Liver (tissue), 9 donors: ENCODE results near the gene PTGIR. TPM values are rescaled to one million over a fixed set of nuclear protein-coding genes. Genes with fewer than 3 reads are reported as not detected.

Source experiments
- DNase-seq: peaks from one replicate; pipeline ENCODE4 v3.0.0-alpha.2; 2017; ENCODE audit warnings: low spot score
- H3K27ac ChIP-seq, 2 donors: one replicate each; pipeline ENCODE4 v1.7.0; 2013; ENCODE audit warnings: inconsistent platforms in 2 of 2, low read length in 2 of 2, control low read depth in 1 of 2, low read depth in 1 of 2, mild to moderate bottlenecking in 1 of 2
- H3K27me3 ChIP-seq, 4 donors: one replicate each; pipeline versions ENCODE4 v1.6.1 to v1.7.0; 2013; ENCODE audit warnings: low read length in 3 of 4, inconsistent platforms in 1 of 4, mild to moderate bottlenecking in 1 of 4, moderate library complexity in 1 of 4; ENCODE audit not compliant: control insufficient read depth in 4 of 4, insufficient read depth in 4 of 4
- H3K36me3 ChIP-seq, 4 donors: one replicate each; pipeline versions ENCODE4 v1.6.1 to v1.7.0; 2013; ENCODE audit warnings: low read length in 3 of 4, mild to moderate bottlenecking in 3 of 4, low read depth in 1 of 4, moderate library complexity in 1 of 4; ENCODE audit not compliant: control insufficient read depth in 4 of 4, insufficient read depth in 3 of 4
- H3K4me1 ChIP-seq, 4 donors: one replicate each; pipeline versions ENCODE4 v1.6.1 to v1.7.0; 2013; ENCODE audit warnings: low read length in 3 of 4, mild to moderate bottlenecking in 3 of 4, moderate library complexity in 1 of 4; ENCODE audit not compliant: control insufficient read depth in 4 of 4, insufficient read depth in 4 of 4
- H3K4me3 ChIP-seq, 3 donors: one replicate each; pipeline versions ENCODE4 v1.6.1 to v1.7.0; 2013; ENCODE audit warnings: low read length in 3 of 3, control low read depth in 1 of 3, low read depth in 1 of 3, mild to moderate bottlenecking in 1 of 3
- H3K9ac ChIP-seq, 2 donors: one replicate each; pipeline ENCODE4 v1.7.0; 2013; ENCODE audit warnings: low read length in 2 of 2, mild to moderate bottlenecking in 2 of 2, moderate library complexity in 2 of 2, control low read depth in 1 of 2, low read depth in 1 of 2
- H3K9me3 ChIP-seq, 4 donors: one replicate each; pipeline versions ENCODE4 v1.6.1 to v1.7.0; 2013; ENCODE audit warnings: low read length in 3 of 4; ENCODE audit not compliant: control insufficient read depth in 4 of 4
- ATF3 ChIP-seq: IDR thresholded peaks from 2 replicates; pipeline ENCODE4 v1.6.1; 2016; ENCODE audit warnings: antibody characterized with exemption
- CTCF ChIP-seq: fragments of 150-350 bp; IDR thresholded peaks from 2 replicates; pipeline ENCODE4 v1.5.1; 2017; ENCODE audit warnings: improper control_type of control experiment, low read depth, low read length; ENCODE audit not compliant: missing input control
- EGR1 ChIP-seq, 2 donors: IDR thresholded peaks; 2 replicates each; pipeline ENCODE4 v1.6.1; 2016 to 2018; ENCODE audit warnings: antibody characterized with exemption in 2 of 2, low read depth in 2 of 2
- FOXA1 ChIP-seq: IDR thresholded peaks from 2 replicates; pipeline ENCODE4 v1.6.1; 2016; ENCODE audit warnings: antibody characterized with exemption
- FOXA2 ChIP-seq: IDR thresholded peaks from 2 replicates; pipeline ENCODE4 v1.6.1; 2016; ENCODE audit warnings: antibody characterized with exemption
- GABPA ChIP-seq, 2 donors: IDR thresholded peaks in 1 of 2; conservative IDR thresholded peaks in 1 of 2; 2 replicates each; pipeline ENCODE4 v1.6.1; 2016; ENCODE audit warnings: antibody characterized with exemption in 2 of 2, mild to moderate bottlenecking in 1 of 2, moderate library complexity in 1 of 2
- HNF4A ChIP-seq, 2 donors: conservative IDR thresholded peaks; 2 replicates each; pipeline ENCODE4 v1.6.1; 2016; ENCODE audit warnings: antibody characterized with exemption in 2 of 2, mild to moderate bottlenecking in 2 of 2
- HNF4G ChIP-seq: IDR thresholded peaks from 2 replicates; pipeline ENCODE4 v1.6.1; 2016; ENCODE audit warnings: antibody characterized with exemption
- JUND ChIP-seq, 2 donors: IDR thresholded peaks; 2 replicates each; pipeline ENCODE4 v1.6.1; 2016; ENCODE audit warnings: antibody characterized with exemption in 2 of 2
- MAX ChIP-seq: IDR thresholded peaks from 2 replicates; pipeline ENCODE4 v1.6.1; 2016; ENCODE audit warnings: antibody characterized with exemption
- NR2F2 ChIP-seq: IDR thresholded peaks from 2 replicates; pipeline ENCODE4 v1.6.1; 2016; ENCODE audit warnings: antibody characterized with exemption
- RAD21 ChIP-seq, 2 donors: IDR thresholded peaks; 2 replicates each; pipeline ENCODE4 v1.6.1; 2016; ENCODE audit warnings: antibody characterized with exemption in 2 of 2, mild to moderate bottlenecking in 2 of 2
- REST ChIP-seq: IDR thresholded peaks from 2 replicates; pipeline ENCODE4 v1.6.1; 2016; ENCODE audit warnings: antibody characterized with exemption, mild to moderate bottlenecking
- RXRA ChIP-seq, 2 donors: IDR thresholded peaks; 2 replicates each; pipeline ENCODE4 v1.6.1; 2017 to 2018; ENCODE audit warnings: antibody characterized with exemption in 2 of 2, mild to moderate bottlenecking in 1 of 2
- SP1 ChIP-seq: IDR thresholded peaks from 2 replicates; pipeline ENCODE4 v1.6.1; 2018; ENCODE audit warnings: antibody characterized with exemption, mild to moderate bottlenecking
- TAF1 ChIP-seq: conservative IDR thresholded peaks from 2 replicates; pipeline ENCODE4 v1.6.1; 2016; ENCODE audit warnings: antibody characterized with exemption, mild to moderate bottlenecking
- YY1 ChIP-seq: IDR thresholded peaks from 2 replicates; pipeline ENCODE4 v1.6.1; 2016; ENCODE audit warnings: antibody characterized with exemption, mild to moderate bottlenecking
- ZBTB33 ChIP-seq: IDR thresholded peaks from 2 replicates; pipeline ENCODE4 v1.6.1; 2016; ENCODE audit warnings: antibody characterized with exemption
- WGBS: extraction: QIAGEN DNeasy Blood & Tissue Kit; methylation state at CpG from one replicate; pipeline ENCODE4 v1.1.7; 2013; 5-methylcytosine and 5-hydroxymethylcytosine counted together
- polyA plus RNA-seq, 2 donors: library from polyadenylated mRNA; stranded (reverse) in 1 of 2; unstranded in 1 of 2; fragments of 200-250 nt in 1 of 2; fragments of >200 nt in 1 of 2; fragmentation: Nextera tagmentation in 1 of 2; extraction: Ambion mirVana in 1 of 2; gene quantifications; one replicate each; pipeline versions ENCODE4 v1.2.1 to v1.2.3, GENCODE V29; 2013 to 2015
- total RNA-seq, 2 donors: library from RNA; depleted of rRNA; stranded (reverse); fragments of >200 nt; gene quantifications; one replicate each; pipeline ENCODE4 v1.2.3, GENCODE V29; 2014
- donor health status: healthy.
- donor health status: healthy.
- donor health status: healthy.
- donor health status: healthy.
- donor health status: healthy.

Gene PTGIR
- total and polyA plus RNA-seq, 4 donors, result 1.4 to 5.9 (median 2.9) TPM

GRCh38 chr19:46644720-46645119 lies 19.8 kb upstream of the PTGIR start:
- Histone ChIP-seq H3K9ac (no peak overlapping the region), H3K27ac (no peak overlapping the region), H3K4me1 (peaks cover 0 to 2% (median 1%) of the 10 kb centered on the region in 4 donors), H3K27me3 (peaks cover 2 to 15% (median 4%) of the 10 kb centered on the region in 4 donors), H3K9me3 (no peaks in the 10 kb centered on the region), H3K36me3 (no peaks in the 10 kb centered on the region), H3K4me3 (no peak overlapping the region)
- no peak for DNase-seq
- 49% methylated on average over 3 of the region's 3 CpGs for WGBS
- TF ChIP-seq YY1, result no peak
- no peak for TF ChIP-seq SP1
- TF ChIP-seq ZBTB33, result no peak
- TF ChIP-seq JUND (IDR thresholded peaks at IDR 0.05), result no peak
- TF ChIP-seq NR2F2, result no peak
- no peak for TF ChIP-seq FOXA2
- TF ChIP-seq RXRA (IDR thresholded peaks at IDR 0.05), result no peak
- no peak for TF ChIP-seq REST
- no peak for TF ChIP-seq TAF1
- no peak for TF ChIP-seq RAD21 (IDR thresholded peaks at IDR 0.05)
- TF ChIP-seq MAX, result no peak
- no peak for TF ChIP-seq FOXA1
- TF ChIP-seq CTCF, result no peak
- TF ChIP-seq GABPA (IDR thresholded peaks at IDR 0.05 in 1 of 2, conservative IDR thresholded peaks at IDR 0.05 in 1 of 2), result no peak
- TF ChIP-seq ATF3, result no peak
- no peak for TF ChIP-seq HNF4G
- TF ChIP-seq HNF4A (conservative IDR thresholded peaks at IDR 0.05), result no peak
- TF ChIP-seq EGR1 (IDR thresholded peaks at IDR 0.05; ENCODE audit: low read depth in 2 of 2), result no peak

GRCh38 chr19:46640656-46641055 lies 15.8 kb upstream of the PTGIR start:
- no peaks in the 10 kb centered on the region for H3K36me3 ChIP-seq
- H3K9ac ChIP-seq, result no peak overlapping the region
- H3K27me3 ChIP-seq, result peaks cover 0 to 9% (median 3%) of the 10 kb centered on the region in 4 donors
- no peak for DNase-seq
- H3K4me3 ChIP-seq, result no peak overlapping the region
- no peak for TF ChIP-seq EGR1 (IDR thresholded peaks at IDR 0.05; ENCODE audit: low read depth in 2 of 2)
- no peak for TF ChIP-seq JUND (IDR thresholded peaks at IDR 0.05)
- no peak for TF ChIP-seq CTCF
- no peak for TF ChIP-seq FOXA2
- no peak for TF ChIP-seq MAX
- H3K27ac ChIP-seq, result no peak overlapping the region
- no peaks in the 10 kb centered on the region for H3K9me3 ChIP-seq
- WGBS, result 86% methylated on average over 2 of the region's 2 CpGs
- H3K4me1 ChIP-seq, result peaks cover 0 to 17% (median 14%) of the 10 kb centered on the region in 4 donors
